Measurements from ENCODE around the gene CDKN2C.
A peak's percentile ranks its signal among the peaks of the same experiment; 100 is the strongest.
"Not testable (repeated sequence)": the region's sequence is repeated elsewhere in the genome, so short reads cannot be mapped to it uniquely, and the experiment has no call there.

Gene CDKN2C
- long read RNA-seq, donor 1, partial matches to known transcripts = 0 of 4 reads
- long read RNA-seq, donor 1, other reads (novel, unspliced or antisense) = 0 of 4 reads
- long read RNA-seq, donor 2, partial matches to known transcripts = 0 of 5 reads
- long read RNA-seq, donor 2, other reads (novel, unspliced or antisense) = 0 of 5 reads
- long read RNA-seq, donor 3, partial matches to known transcripts = 0 of 1 reads
- long read RNA-seq, donor 3, other reads (novel, unspliced or antisense) = 0 of 1 reads
- long read RNA-seq, donor 4, partial matches to known transcripts = 0 of 4 reads
- long read RNA-seq, donor 4, other reads (novel, unspliced or antisense) = 0 of 4 reads
- long read RNA-seq, donor 5, partial matches to known transcripts = 5 of 10 reads
- long read RNA-seq, donor 5, other reads (novel, unspliced or antisense) = 0 of 10 reads
- long read RNA-seq, donor 6, partial matches to known transcripts = 0 of 3 reads
- long read RNA-seq, donor 6, other reads (novel, unspliced or antisense) = 0 of 3 reads
- long read RNA-seq, donor 7, partial matches to known transcripts = 0 of 4 reads
- long read RNA-seq, donor 7, other reads (novel, unspliced or antisense) = 0 of 4 reads
- long read RNA-seq, donor 8, partial matches to known transcripts = 0 of 4 reads
- long read RNA-seq, donor 8, other reads (novel, unspliced or antisense) = 0 of 4 reads

GRCh38 chr1:50969611-50970508, at the start of gene CDKN2C:
CDKN2C (plus strand) TSS chr1:50970245; CDS start chr1:50970369, 124 bp downstream.
- peak; percentile 78 for DNase-seq

GRCh38 chr1:50920409-50920808, 49.6 kb upstream of the CDKN2C start:
- no peak for DNase-seq

GRCh38 chr1:50921029-50921428, 49.0 kb upstream of the CDKN2C start:
- DNase-seq = no peak

GRCh38 chr1:50923564-50923963, 46.5 kb upstream of the CDKN2C start:
- DNase-seq = no peak

GRCh38 chr1:50929376-50929958, 40.6 kb upstream of the CDKN2C start:
- no peak for DNase-seq

GRCh38 chr1:50930193-50930592, 39.9 kb upstream of the CDKN2C start:
- DNase-seq = no peak

- no peak for DNase-seq
These were observed 38.9 kb upstream of the CDKN2C start for GRCh38 chr1:50930965-50931737.

GRCh38 chr1:50932043-50932442, 38.0 kb upstream of the CDKN2C start:
- DNase-seq = not testable (repeated sequence)

- DNase-seq = not testable (repeated sequence)
These were observed 36.3 kb upstream of the CDKN2C start for GRCh38 chr1:50933770-50934169.

GRCh38 chr1:50934838-50935237, 35.2 kb upstream of the CDKN2C start:
- no peak for DNase-seq

GRCh38 chr1:50935276-50935675, 34.8 kb upstream of the CDKN2C start:
- not testable (repeated sequence) for DNase-seq

- DNase-seq = no peak
These were observed 33.7 kb upstream of the CDKN2C start for GRCh38 chr1:50936321-50936720.

- DNase-seq = no peak
These were observed 29.8 kb upstream of the CDKN2C start for GRCh38 chr1:50940291-50940690.

GRCh38 chr1:50942334-50942733, 27.7 kb upstream of the CDKN2C start:
- no peak for DNase-seq

GRCh38 chr1:50949286-50949982, 20.6 kb upstream of the CDKN2C start:
- DNase-seq = no peak

GRCh38 chr1:50950396-50950795, 19.6 kb upstream of the CDKN2C start:
- no peak for DNase-seq

GRCh38 chr1:50952566-50952965, 17.5 kb upstream of the CDKN2C start:
- not testable (repeated sequence) for DNase-seq

- DNase-seq = no peak
These were observed 14.9 kb upstream of the CDKN2C start for GRCh38 chr1:50955116-50955515.

GRCh38 chr1:50959303-50959912, 10.6 kb upstream of the CDKN2C start:
- DNase-seq = peak; percentile 48
